Measurements from ENCODE around the gene NLGN1.

The NLGN1 gene

GRCh38 chr3:173708191-173708590 lies 310.6 kb downstream of the NLGN1 start:
- no peak for DNase-seq (ENCODE audit: low read depth in 2 of 3, low spot score in 2 of 3)

- DNase-seq (ENCODE audit: low read depth in 2 of 3, low spot score in 2 of 3): no peak
Measured at GRCh38 chr3:173709026-173709425, 311.5 kb downstream of the NLGN1 start.

- no peak for DNase-seq (ENCODE audit: low read depth in 2 of 3, low spot score in 2 of 3)
Measured at GRCh38 chr3:173711619-173712018, 314.1 kb downstream of the NLGN1 start.

GRCh38 chr3:173719585-173719984 lies 322.0 kb downstream of the NLGN1 start:
- DNase-seq (ENCODE audit: low read depth in 2 of 3, low spot score in 2 of 3): no peak

GRCh38 chr3:173725507-173725906 lies 328.0 kb downstream of the NLGN1 start:
- DNase-seq (ENCODE audit: low read depth in 2 of 3, low spot score in 2 of 3): no peak

- DNase-seq (ENCODE audit: low read depth in 2 of 3, low spot score in 2 of 3): no peak
Measured at GRCh38 chr3:173730391-173730790, 332.8 kb downstream of the NLGN1 start.

GRCh38 chr3:173732237-173732636 lies 334.7 kb downstream of the NLGN1 start:
- no peak for DNase-seq (ENCODE audit: low read depth in 2 of 3, low spot score in 2 of 3)

GRCh38 chr3:173733029-173733652 lies 335.6 kb downstream of the NLGN1 start:
- no peak for DNase-seq (ENCODE audit: low read depth in 2 of 3, low spot score in 2 of 3)

GRCh38 chr3:173734473-173734872 lies 336.9 kb downstream of the NLGN1 start:
- DNase-seq (ENCODE audit: low read depth in 2 of 3, low spot score in 2 of 3): no peak

- DNase-seq (ENCODE audit: low read depth in 2 of 3, low spot score in 2 of 3): no peak
Measured at GRCh38 chr3:173734895-173735294, 337.4 kb downstream of the NLGN1 start.

GRCh38 chr3:173735841-173736240 lies 338.3 kb downstream of the NLGN1 start:
- no peak for DNase-seq (ENCODE audit: low read depth in 2 of 3, low spot score in 2 of 3)

- DNase-seq (ENCODE audit: low read depth in 2 of 3, low spot score in 2 of 3): no peak
Measured at GRCh38 chr3:173737167-173737808, 339.7 kb downstream of the NLGN1 start.

GRCh38 chr3:173739726-173740125 lies 342.2 kb downstream of the NLGN1 start:
- DNase-seq (ENCODE audit: low read depth in 2 of 3, low spot score in 2 of 3): no peak

- DNase-seq (ENCODE audit: low read depth in 2 of 3, low spot score in 2 of 3): no peak
Measured at GRCh38 chr3:173742491-173742890, 344.9 kb downstream of the NLGN1 start.

- DNase-seq (ENCODE audit: low read depth in 2 of 3, low spot score in 2 of 3): no peak
Measured at GRCh38 chr3:173743111-173743510, 345.6 kb downstream of the NLGN1 start.

GRCh38 chr3:173743516-173743915 lies 346.0 kb downstream of the NLGN1 start:
- DNase-seq (ENCODE audit: low read depth in 2 of 3, low spot score in 2 of 3): no peak

- no peak for DNase-seq (ENCODE audit: low read depth in 2 of 3, low spot score in 2 of 3)
Measured at GRCh38 chr3:173744479-173744878, 346.9 kb downstream of the NLGN1 start.

- DNase-seq (ENCODE audit: low read depth in 2 of 3, low spot score in 2 of 3): no peak
Measured at GRCh38 chr3:173744895-173745294, 347.4 kb downstream of the NLGN1 start.

- no peak for DNase-seq (ENCODE audit: low read depth in 2 of 3, low spot score in 2 of 3)
Measured at GRCh38 chr3:173745952-173746682, 348.6 kb downstream of the NLGN1 start.

GRCh38 chr3:173747427-173747826 lies 349.9 kb downstream of the NLGN1 start:
- DNase-seq (ENCODE audit: low read depth in 2 of 3, low spot score in 2 of 3): no peak

- DNase-seq (ENCODE audit: low read depth in 2 of 3, low spot score in 2 of 3): no peak
Measured at GRCh38 chr3:173748105-173748504, 350.6 kb downstream of the NLGN1 start.

- DNase-seq (ENCODE audit: low read depth in 2 of 3, low spot score in 2 of 3): no peak
Measured at GRCh38 chr3:173750095-173750494, 352.6 kb downstream of the NLGN1 start.

All from activated CD8-positive, alpha-beta memory T cell treated with anti-CD3 and anti-CD28 coated beads for 48 hours (primary cell).